ENCODE results near the gene HCAR2.

- no peak for TF ChIP-seq CTCF (IDR thresholded peaks at IDR 0.05)
- no peak for TF ChIP-seq POLR2A (IDR thresholded peaks at IDR 0.05)
These were observed 41.2 kb downstream of the HCAR2 start for GRCh38 chr12:122661938-122662337.

All from sigmoid colon (tissue), 3 donors.